ENCODE data around the gene ANKRD44. TPM values are rescaled to one million over a fixed set of nuclear protein-coding genes. Genes with fewer than 3 reads are reported as not detected.
A peak's percentile ranks its signal among the peaks of the same experiment; 100 is the strongest.

The ANKRD44 gene
- total RNA-seq, 1 experiment from 2014 or later = 2.4 TPM

GRCh38 chr2:196941398-196942078 lies 369.0 kb downstream of the ANKRD44 start:
- Histone ChIP-seq H3K4me3 (ENCODE audit: low read length) (no peak overlapping the region), H3K36me3 (ENCODE audit: low read depth, low read length) (no peaks in the 10 kb centered on the region), H3K4me2 (ENCODE audit: low read length) (no peak overlapping the region), H2AFZ (ENCODE audit: low read length) (no peak overlapping the region), H4K20me1 (ENCODE audit: low read length) (no peaks in the 10 kb centered on the region), H3K4me1 (ENCODE audit: insufficient read depth, low read length) (peaks cover 8% of the 10 kb centered on the region), H3K27ac (ENCODE audit: low read length) (no peak overlapping the region), H3F3A (ENCODE audit: low read length, unreplicated experiment) (no peaks in the 10 kb centered on the region), H3K9me2 (replicated peaks; ENCODE audit: low read length) (no peaks in the 10 kb centered on the region), H3K79me2 (ENCODE audit: low read length) (no peaks in the 10 kb centered on the region), H3K27me3 (ENCODE audit: low read length) (no peaks in the 10 kb centered on the region), H3K9ac (ENCODE audit: low read length) (no peak overlapping the region), H3K9me3 (ENCODE audit: low read length) (no peaks in the 10 kb centered on the region)
- TF ChIP-seq EZH2 (IDR thresholded peaks at IDR 0.05; ENCODE audit: low read length, unreplicated experiment) (no peak), CTCF (conservative IDR thresholded peaks at IDR 0.05; ENCODE audit: low read depth, low read length) (no peak), EZH2phosphoT487 (IDR thresholded peaks at IDR 0.05; ENCODE audit: borderline replicate concordance, low read length) (no peak)
- ATAC-seq = no peak
- intact Hi-C loops (cut with micrococcal nuclease) = no loop called here
- no peak for DNase-seq
- ChIA-PET CTCF (no interaction called here), POLR2A (ENCODE audit: unreplicated experiment) (no interaction called here)
- no TSS peak for BruUV-seq (replicated peaks)

GRCh38 chr2:196939371-196939770 lies 371.2 kb downstream of the ANKRD44 start:
- ChIA-PET CTCF (no interaction called here), POLR2A (ENCODE audit: unreplicated experiment) (interaction anchor here (0.5 kb wide), 1 partner anchor 15 kb away, joined by 3 read pairs; no protein-coding TSS in a partner anchor)
- no peak for TF ChIP-seq CTCF (conservative IDR thresholded peaks at IDR 0.05; ENCODE audit: low read depth, low read length)
- no peak for TF ChIP-seq EZH2 (IDR thresholded peaks at IDR 0.05; ENCODE audit: low read length, unreplicated experiment)
- no peak for TF ChIP-seq EZH2phosphoT487 (IDR thresholded peaks at IDR 0.05; ENCODE audit: borderline replicate concordance, low read length)
- Histone ChIP-seq H3K4me3 (ENCODE audit: low read length) (no peak overlapping the region), H3K9ac (ENCODE audit: low read length) (no peak overlapping the region), H4K20me1 (ENCODE audit: low read length) (no peaks in the 10 kb centered on the region), H3K27ac (ENCODE audit: low read length) (no peak overlapping the region), H3F3A (ENCODE audit: low read length, unreplicated experiment) (no peaks in the 10 kb centered on the region), H3K9me3 (ENCODE audit: low read length) (no peaks in the 10 kb centered on the region), H3K79me2 (ENCODE audit: low read length) (no peaks in the 10 kb centered on the region), H2AFZ (ENCODE audit: low read length) (no peak overlapping the region), H3K27me3 (ENCODE audit: low read length) (no peaks in the 10 kb centered on the region), H3K36me3 (ENCODE audit: low read depth, low read length) (no peaks in the 10 kb centered on the region), H3K4me1 (ENCODE audit: insufficient read depth, low read length) (peaks cover 8% of the 10 kb centered on the region), H3K4me2 (ENCODE audit: low read length) (no peak overlapping the region), H3K9me2 (replicated peaks; ENCODE audit: low read length) (no peaks in the 10 kb centered on the region)
- intact Hi-C loops (cut with micrococcal nuclease) = no loop called here
- peak; percentile 88 for ATAC-seq
- BruUV-seq (replicated peaks) = no TSS peak
- DNase-seq = peak; percentile 71

Other genes with a start within 250 kb of the ANKRD44 start
- 125 and 143 TPM in 2 replicates for gene SF3B1, start 124.2 kb upstream of the ANKRD44 start, total RNA-seq (2014; rRNA removed)
- 23.5 and 25.7 TPM in 2 replicates for gene COQ10B, start 142.8 kb upstream of the ANKRD44 start, total RNA-seq (2014; rRNA removed)
- 396 and 410 TPM in 2 replicates for gene HSPD1, start 189.1 kb upstream of the ANKRD44 start, total RNA-seq (2014; rRNA removed)
- 266 and 321 TPM in 2 replicates for gene HSPE1, start 189.6 kb upstream of the ANKRD44 start, total RNA-seq (2014; rRNA removed)
- gene MOB4, start 205.3 kb upstream of the ANKRD44 start, total RNA-seq (2014; rRNA removed) = 16.8 and 24.9 TPM in 2 replicates

All from PC-3 (cell line).